Measurements from ENCODE around the gene BBS9.

DNA sequence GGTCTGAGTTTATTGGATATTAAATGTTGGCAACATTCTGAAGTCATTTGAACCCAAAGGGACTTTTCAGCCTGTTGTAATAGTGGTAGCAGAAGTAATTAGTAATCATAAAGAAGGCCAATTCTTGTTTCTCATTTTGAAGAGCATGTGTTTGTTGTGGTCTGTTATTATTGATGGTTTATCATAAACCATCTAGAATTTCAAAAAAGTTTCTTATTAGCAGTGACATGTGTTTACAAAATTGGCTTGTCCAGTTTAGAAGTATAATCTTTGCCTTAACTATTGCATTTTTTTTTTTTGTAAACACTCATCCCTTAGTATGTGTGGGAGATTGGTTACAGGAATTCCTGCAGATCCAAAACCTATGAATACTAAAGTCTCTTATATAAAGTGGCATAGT is 177.8 kb downstream of the BBS9 start:
- TF ChIP-seq POLR2AphosphoS5 (IDR thresholded peaks at IDR 0.05), result no peak
- TF ChIP-seq POLR2A (IDR thresholded peaks at IDR 0.05), result no peak
- TF ChIP-seq, protein P1, sequence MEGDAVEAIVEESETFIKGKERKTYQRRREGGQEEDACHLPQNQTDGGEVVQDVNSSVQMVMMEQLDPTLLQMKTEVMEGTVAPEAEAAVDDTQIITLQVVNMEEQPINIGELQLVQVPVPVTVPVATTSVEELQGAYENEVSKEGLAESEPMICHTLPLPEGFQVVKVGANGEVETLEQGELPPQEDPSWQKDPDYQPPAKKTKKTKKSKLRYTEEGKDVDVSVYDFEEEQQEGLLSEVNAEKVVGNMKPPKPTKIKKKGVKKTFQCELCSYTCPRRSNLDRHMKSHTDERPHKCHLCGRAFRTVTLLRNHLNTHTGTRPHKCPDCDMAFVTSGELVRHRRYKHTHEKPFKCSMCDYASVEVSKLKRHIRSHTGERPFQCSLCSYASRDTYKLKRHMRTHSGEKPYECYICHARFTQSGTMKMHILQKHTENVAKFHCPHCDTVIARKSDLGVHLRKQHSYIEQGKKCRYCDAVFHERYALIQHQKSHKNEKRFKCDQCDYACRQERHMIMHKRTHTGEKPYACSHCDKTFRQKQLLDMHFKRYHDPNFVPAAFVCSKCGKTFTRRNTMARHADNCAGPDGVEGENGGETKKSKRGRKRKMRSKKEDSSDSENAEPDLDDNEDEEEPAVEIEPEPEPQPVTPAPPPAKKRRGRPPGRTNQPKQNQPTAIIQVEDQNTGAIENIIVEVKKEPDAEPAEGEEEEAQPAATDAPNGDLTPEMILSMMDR (IDR thresholded peaks at IDR 0.05), result no peak
- TF ChIP-seq EP300 (IDR thresholded peaks at IDR 0.05; ENCODE audit: low read depth), result no peak
